Liver (tissue), 3 donors: ENCODE data around the gene ASB13.

Source experiments
- EGR1 ChIP-seq, 2 donors: IDR thresholded peaks; 2 replicates each; pipeline ENCODE4 v1.6.1; 2016 to 2018; ENCODE audit warnings: antibody characterized with exemption in 2 of 2, low read depth in 2 of 2
- GABPA ChIP-seq, 2 donors: IDR thresholded peaks in 1 of 2; conservative IDR thresholded peaks in 1 of 2; 2 replicates each; pipeline ENCODE4 v1.6.1; 2016; ENCODE audit warnings: antibody characterized with exemption in 2 of 2, mild to moderate bottlenecking in 1 of 2, moderate library complexity in 1 of 2
- HNF4A ChIP-seq, 2 donors: conservative IDR thresholded peaks; 2 replicates each; pipeline ENCODE4 v1.6.1; 2016; ENCODE audit warnings: antibody characterized with exemption in 2 of 2, mild to moderate bottlenecking in 2 of 2
- JUND ChIP-seq, 2 donors: IDR thresholded peaks; 2 replicates each; pipeline ENCODE4 v1.6.1; 2016; ENCODE audit warnings: antibody characterized with exemption in 2 of 2
- NR2F2 ChIP-seq: IDR thresholded peaks from 2 replicates; pipeline ENCODE4 v1.6.1; 2016; ENCODE audit warnings: antibody characterized with exemption
- RAD21 ChIP-seq, 2 donors: IDR thresholded peaks; 2 replicates each; pipeline ENCODE4 v1.6.1; 2016; ENCODE audit warnings: antibody characterized with exemption in 2 of 2, mild to moderate bottlenecking in 2 of 2
- SP1 ChIP-seq: IDR thresholded peaks from 2 replicates; pipeline ENCODE4 v1.6.1; 2018; ENCODE audit warnings: antibody characterized with exemption, mild to moderate bottlenecking
- TAF1 ChIP-seq: conservative IDR thresholded peaks from 2 replicates; pipeline ENCODE4 v1.6.1; 2016; ENCODE audit warnings: antibody characterized with exemption, mild to moderate bottlenecking
- TF ChIP-seq, protein P1 (sequence below): fragments of 150-350 bp; IDR thresholded peaks from 2 replicates; pipeline ENCODE4 v1.5.1; 2017; ENCODE audit warnings: improper control_type of control experiment, low read depth, low read length; ENCODE audit not compliant: missing input control
- TF ChIP-seq, protein P2 (sequence below): IDR thresholded peaks from 2 replicates; pipeline ENCODE4 v1.6.1; 2016; ENCODE audit warnings: antibody characterized with exemption
- TF ChIP-seq, protein P3 (sequence below): IDR thresholded peaks from 2 replicates; pipeline ENCODE4 v1.6.1; 2016; ENCODE audit warnings: antibody characterized with exemption
- donor health status: healthy.
- donor health status: healthy.

DNA sequence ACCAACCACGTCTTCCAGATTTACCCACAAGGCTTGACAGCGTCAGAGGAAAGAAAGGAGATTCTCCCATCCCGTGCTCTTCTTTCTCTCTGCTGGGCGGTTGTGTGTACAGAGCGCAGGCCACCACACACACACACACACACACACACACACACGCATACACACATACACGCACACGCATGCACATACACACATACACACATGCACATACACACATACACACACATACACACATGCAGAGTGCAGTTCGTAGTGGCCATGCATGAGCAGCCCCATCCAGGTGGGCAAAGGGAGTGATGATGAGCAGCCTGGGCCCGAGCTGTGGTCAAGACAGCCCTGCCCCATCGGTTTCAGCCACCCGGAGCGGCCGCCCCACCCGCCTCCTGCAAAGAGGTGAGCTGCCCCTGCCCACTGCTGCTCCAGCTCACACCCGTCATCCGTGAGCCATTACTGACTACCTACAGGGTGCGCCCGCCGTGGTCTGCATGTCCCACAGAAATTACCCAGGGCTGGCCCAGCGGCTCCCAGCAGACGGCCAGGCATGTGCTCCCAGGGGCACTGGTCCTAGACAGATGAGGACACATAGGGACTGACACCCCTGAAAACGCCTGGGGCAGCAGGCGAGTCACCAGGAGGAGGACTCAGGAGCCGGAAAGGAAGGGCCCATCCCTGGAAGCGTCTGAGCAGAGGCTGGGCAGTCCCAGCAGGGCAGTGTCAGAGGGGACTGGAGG lies 69.6 kb downstream of the ASB13 start:
- TF ChIP-seq, protein P1, sequence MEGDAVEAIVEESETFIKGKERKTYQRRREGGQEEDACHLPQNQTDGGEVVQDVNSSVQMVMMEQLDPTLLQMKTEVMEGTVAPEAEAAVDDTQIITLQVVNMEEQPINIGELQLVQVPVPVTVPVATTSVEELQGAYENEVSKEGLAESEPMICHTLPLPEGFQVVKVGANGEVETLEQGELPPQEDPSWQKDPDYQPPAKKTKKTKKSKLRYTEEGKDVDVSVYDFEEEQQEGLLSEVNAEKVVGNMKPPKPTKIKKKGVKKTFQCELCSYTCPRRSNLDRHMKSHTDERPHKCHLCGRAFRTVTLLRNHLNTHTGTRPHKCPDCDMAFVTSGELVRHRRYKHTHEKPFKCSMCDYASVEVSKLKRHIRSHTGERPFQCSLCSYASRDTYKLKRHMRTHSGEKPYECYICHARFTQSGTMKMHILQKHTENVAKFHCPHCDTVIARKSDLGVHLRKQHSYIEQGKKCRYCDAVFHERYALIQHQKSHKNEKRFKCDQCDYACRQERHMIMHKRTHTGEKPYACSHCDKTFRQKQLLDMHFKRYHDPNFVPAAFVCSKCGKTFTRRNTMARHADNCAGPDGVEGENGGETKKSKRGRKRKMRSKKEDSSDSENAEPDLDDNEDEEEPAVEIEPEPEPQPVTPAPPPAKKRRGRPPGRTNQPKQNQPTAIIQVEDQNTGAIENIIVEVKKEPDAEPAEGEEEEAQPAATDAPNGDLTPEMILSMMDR, result no peak
- TF ChIP-seq RAD21 (IDR thresholded peaks at IDR 0.05), result no peak
- no peak for TF ChIP-seq NR2F2
- no peak for TF ChIP-seq HNF4A (conservative IDR thresholded peaks at IDR 0.05)
- TF ChIP-seq, protein P2, sequence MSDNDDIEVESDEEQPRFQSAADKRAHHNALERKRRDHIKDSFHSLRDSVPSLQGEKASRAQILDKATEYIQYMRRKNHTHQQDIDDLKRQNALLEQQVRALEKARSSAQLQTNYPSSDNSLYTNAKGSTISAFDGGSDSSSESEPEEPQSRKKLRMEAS, result no peak
- TF ChIP-seq EGR1 (IDR thresholded peaks at IDR 0.05; ENCODE audit: low read depth in 2 of 2), result no peak
- no peak for TF ChIP-seq TAF1
- TF ChIP-seq JUND (IDR thresholded peaks at IDR 0.05), result no peak
- TF ChIP-seq GABPA (IDR thresholded peaks at IDR 0.05 in 1 of 2, conservative IDR thresholded peaks at IDR 0.05 in 1 of 2), result no peak
- no peak for TF ChIP-seq SP1
- TF ChIP-seq, protein P3, sequence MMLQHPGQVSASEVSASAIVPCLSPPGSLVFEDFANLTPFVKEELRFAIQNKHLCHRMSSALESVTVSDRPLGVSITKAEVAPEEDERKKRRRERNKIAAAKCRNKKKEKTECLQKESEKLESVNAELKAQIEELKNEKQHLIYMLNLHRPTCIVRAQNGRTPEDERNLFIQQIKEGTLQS, result no peak
